ENCODE measurements around the gene TEN1.

Gene TEN1

GRCh38 chr17:75979705-75980187 is 706 bp downstream of the TEN1 start:
- DNase-seq: no peak

DNA sequence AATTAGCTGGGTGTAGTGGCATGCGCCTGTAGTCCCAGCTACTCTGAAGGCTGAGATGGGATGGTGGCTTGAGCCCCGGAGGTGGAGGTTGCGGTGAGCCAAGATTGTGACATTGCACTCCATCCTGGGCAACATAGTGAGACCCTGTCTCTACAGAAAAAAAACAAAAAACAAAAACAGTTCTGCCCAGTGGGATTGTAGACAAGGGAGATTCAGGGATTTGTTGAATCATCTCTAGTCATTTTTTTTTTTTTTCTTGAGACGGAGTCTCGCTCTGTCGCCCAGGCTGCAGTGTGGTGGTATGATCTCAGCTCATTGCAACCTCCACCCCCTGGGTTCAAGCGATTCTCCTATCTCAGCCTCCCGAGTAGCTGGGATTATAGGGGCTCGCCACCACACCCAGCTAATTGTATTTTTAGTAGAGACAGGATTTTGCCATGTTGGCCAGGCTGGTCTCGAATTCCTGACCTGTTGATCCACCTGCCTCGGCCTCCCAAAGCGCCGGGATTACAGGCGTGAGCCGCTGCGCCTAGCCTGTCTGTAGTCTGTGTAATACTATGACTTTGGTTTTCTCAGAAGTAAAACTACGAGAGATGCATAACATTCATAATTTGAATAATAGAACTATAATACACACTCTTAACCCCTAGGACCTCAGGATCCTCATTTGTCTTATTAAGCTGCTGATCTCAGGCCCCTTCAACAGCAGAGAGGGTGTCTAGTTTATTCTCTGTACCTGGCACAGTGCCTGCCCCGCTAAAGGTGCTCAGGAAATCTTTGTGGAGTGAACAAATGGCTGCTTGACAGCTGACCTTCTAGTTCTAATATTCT is 1.4 kb downstream of the TEN1 start:
- no peak for DNase-seq

DNA sequence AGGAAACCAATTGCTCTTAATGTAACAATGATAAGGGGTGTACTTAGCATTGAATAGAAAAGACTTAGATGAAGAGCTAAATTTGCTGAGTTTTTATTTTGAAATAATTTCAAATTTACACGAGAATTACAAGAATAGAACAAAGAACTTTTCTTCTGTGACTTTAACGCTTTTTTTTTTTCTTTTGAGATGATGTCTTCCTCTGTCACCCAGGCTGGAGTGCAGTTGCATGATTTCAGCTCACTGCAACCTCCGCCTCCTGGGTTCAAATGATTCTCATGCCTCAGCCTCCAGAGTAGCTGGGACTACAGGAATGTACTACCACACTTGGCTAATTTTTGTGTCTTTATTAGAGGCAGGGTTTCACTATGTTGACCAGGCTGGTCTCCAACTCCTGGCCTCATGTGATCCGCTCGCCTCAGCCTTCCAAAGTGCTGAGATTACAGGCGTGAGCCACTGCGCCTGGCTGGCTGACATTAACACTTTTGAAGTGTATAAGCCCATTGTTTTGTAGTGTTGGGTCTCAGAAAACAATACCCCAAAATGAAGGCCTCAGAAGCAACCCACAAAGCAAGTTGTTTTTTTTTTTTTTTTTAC is 2.1 kb downstream of the TEN1 start:
- DNase-seq: no peak

DNA sequence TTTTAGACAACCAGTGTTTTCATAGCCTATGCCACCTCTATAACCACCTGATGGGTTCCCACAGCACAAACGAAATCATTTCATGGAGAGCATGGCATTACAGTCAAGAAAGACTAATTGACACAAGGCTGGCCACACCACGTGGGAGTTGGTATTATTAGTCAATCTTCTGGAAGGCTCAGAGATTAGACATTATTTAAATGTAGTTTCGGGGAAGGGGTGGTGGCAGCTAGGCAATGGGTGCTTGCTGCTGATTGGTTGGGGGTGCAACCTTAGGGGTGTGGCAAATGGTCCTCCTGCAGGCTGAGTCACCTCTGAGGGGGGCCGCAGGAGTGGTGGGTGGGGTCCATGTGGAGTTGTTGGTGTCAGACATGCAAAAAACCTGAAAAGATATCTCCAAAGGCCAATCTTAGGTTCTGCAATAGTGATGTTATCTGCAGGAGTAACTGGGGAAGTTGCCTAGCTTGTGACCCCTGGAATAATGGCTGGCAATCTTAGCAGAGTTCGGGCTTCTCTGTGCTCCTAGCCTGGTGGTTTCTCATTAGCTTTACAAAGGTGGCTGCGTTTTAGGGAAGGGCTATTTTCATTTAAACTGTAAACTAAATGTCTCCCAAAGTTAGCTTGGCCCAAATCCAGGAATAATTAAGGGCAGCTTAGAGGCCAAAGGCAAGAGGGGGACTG is 4.6 kb downstream of the TEN1 start:
- DNase-seq: no peak

DNA sequence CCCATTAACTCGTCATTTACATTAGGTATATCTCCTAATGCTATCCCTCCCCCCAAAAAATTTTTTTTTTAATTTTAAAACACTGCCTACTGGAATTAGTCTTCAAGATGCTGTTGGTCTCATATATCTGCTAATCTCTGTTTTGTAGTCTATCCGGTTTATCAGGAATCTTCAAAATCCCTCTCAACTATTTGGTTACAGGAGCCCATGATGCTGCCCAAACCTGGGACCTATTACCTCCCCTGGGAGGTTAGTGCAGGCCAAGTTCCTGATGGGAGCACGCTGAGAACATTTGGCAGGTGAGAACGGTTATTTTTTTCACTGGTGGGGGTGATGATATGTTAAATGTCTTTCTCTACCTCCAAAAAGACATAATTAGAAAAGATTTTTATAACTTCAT is 6.9 kb downstream of the TEN1 start:
- no peak for DNase-seq

- no peak for DNase-seq
Measured at GRCh38 chr17:75987041-75987440, 8.0 kb downstream of the TEN1 start.

- no peak for DNase-seq
Measured at GRCh38 chr17:75991396-75991795, 12.4 kb downstream of the TEN1 start.

DNA sequence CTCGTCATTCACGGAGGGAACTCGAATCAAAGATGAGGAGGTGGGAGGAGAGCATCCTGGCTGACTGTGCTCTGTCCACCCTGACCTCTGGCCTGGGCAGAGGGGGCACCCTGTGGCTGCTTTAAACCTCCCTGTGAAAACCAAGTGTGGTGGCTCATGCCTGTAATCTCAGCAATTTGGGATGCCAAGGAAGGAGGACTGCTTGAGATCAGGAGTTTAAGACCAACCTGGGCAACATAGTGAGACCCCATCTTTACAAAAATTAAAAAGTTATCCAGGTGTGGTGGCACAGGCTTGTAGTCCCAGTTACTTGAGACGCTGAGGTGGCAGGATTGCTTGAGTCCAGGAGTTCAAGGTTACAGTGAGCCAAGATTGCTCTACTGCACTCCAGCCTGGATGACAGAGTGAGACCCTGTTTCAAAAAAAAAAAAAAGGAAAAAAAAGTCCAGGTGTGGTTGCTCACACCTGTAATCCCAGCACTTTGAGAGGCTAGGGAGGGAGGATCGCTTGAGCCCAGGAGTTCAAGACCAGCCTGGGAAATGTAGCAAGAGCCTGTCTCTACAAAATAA is 15.8 kb downstream of the TEN1 start:
- DNase-seq: no peak

- DNase-seq: no peak
Measured at GRCh38 chr17:75995385-75995925, 16.4 kb downstream of the TEN1 start.

DNA sequence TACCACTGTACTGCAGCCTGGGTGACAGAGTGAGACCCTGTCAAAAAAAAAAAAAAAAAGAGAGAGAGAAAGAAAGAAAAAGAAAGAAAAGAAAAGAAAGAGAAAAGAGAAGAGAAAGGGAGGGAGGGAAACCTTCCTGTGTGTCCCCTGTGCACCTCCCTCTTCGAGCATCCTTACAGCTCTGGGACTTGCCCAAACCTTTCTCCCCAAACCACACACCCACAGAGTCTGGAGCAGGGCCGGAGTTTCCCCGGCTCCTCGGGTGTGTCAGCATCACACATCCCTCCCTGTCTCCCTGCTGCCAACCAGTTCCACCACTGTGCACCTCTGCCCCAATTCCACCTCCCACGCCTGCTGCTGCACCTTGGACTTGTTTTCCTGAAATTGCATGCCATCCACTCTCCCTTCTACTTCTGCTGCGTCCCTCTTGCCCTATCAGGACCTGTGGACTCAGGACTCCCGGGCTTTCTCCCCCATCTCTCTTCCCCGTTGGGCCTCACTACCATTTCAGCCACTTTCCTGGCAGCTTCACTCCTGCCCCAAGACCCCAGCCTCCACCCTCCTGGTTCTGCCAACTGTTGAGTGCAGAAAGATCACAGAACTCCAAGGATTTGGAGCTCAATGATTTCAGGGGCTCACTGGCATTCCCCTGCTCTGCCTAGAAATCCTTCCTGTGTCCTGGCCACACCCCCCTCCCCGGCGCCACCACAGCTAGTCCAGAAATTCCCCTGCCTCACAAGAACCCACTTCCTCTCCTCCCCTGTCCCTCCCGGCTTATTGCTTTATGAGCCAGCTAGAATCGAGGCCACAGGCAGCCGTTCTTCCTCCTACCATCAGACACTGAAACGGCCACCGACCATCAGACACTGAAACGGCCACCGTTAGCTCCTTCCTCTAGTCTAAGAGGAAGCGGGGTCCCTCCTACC is 17.9 kb downstream of the TEN1 start:
- peak; percentile 38 to 51 for DNase-seq

DNA sequence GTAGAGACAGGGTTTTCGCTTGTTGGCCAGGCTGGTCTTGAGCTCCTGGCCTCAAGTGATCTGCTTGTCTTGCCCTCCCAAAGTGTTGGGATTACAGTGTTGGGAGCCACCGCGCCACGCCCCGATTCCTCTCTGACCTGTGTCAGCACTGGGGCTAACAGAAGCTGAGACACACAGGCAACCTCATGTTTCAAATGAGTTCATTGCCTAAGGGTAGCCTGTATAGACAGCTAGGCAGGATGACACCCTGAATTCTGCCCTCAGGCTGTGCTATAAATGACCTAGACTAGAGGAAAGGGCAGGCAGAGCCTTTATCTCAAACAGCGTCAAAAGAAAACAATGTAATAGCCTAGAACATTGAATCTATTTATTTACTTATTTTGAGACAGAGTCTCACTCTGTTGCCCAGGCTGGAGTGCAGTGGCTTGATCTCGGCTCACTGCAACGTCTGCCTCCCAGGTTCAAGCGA is 19.3 kb downstream of the TEN1 start:
- no peak for DNase-seq

- DNase-seq: peak; percentile 41 to 57
Measured at GRCh38 chr17:76000016-76000754, 21.1 kb downstream of the TEN1 start.

DNA sequence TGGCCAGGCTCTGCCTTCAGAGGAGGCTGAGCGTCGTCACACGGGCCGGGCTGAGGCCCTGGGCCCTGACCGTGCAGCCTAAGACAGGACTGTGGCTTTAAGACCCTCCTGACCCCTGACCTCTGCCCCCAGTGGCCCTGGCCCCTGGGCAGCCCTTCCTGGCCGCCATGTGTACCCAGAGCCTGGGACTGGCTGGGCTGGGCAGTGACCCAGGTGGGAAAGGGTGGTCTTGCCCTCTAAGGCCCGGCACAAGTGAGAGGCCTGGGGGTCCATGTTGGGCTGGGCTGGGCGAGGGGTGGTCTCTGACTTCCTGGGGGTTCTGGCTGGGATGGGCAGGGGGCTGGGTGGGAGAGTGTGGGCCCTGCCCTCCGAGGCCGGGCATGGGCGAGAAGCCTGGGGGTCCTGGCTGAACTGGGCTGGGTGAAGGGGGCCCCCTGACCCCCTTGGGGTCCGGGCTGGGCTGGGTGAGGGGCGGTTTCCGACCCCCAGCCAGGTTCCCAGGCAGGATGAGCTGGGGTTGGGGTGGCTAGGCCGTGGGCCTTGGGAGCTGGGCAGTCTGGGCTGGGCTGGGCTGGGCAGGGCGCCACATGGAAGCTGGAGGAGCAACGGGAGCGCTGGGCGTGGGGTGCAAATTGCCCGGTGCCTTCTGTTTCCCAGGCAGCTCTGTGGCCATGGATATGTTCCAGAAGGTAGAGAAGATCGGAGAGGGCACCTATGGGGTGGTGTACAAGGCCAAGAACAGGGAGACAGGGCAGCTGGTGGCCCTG is 21.9 kb downstream of the TEN1 start, which contains the start of gene CDK3:
TSS of gene CDK3 (plus strand) at position 101 of the 767 bp plus-strand sequence. CDS start at position 672, 571 bp downstream.
- DNase-seq: no peak

GRCh38 chr17:76002100-76002499 is 23.1 kb downstream of the TEN1 start:
- no peak for DNase-seq

DNA sequence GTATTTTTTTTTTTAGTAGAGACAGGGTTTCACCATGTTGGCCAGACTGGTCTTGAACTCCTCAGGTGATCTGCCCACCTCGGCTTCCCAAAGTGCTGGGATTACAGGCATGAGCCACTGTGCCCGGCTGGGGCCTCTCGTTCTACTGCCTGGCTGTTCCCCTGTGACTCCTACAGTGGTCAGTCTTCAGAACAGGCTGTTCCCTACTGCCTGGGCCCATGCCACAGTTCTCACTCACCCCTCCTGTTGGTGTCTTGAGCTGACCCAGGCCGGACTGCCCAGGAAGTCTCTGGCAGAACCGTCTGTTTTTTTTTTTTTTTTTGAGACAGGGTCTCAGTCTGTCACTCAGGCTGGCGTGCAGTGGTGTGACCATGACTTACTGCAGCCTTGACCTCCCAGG is 24.9 kb downstream of the TEN1 start:
- DNase-seq: no peak

- DNase-seq: no peak
Measured at GRCh38 chr17:76004750-76005262, 25.8 kb downstream of the TEN1 start.

DNA sequence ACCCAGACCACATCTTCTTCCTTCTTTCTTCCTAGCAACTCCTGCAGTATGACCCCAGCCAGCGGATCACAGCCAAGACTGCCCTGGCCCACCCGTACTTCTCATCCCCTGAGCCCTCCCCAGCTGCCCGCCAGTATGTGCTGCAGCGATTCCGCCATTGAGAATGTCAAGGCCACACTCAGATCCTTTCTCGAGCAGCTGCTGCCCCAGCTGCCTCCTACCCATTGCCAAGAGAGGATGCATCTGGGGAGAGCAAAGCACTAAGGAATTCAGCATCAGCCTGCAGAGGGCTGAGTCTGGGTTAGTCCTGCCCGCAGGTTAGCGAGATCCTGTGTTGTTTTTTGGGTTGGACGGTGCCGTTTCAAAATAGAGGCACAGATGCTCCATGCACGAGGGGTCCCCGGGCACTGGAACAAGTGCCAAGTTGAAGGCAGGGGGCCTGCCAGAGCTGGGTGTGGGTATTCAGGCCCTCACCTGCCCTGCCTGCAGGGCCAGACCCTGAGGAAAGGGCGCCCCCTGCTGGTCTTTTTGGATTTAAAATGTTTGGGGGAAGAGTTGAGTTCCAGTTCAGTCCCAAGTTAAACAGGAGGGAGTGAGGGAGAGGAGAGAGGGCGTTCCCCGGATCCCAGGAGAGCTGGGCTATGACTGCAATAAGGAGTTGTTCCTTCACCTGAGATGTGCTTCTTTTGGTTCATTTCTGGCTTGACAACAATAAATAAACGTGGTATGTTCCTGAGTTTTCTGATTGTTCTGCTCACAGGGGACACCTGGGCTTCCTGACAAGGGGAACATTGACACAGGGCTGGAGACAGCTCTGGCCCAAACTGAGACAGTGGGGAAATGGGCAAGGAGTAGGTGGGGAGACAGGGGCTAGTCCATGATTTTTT is 26.5 kb downstream of the TEN1 start:
- DNase-seq: peak; percentile 68 to 79

DNA sequence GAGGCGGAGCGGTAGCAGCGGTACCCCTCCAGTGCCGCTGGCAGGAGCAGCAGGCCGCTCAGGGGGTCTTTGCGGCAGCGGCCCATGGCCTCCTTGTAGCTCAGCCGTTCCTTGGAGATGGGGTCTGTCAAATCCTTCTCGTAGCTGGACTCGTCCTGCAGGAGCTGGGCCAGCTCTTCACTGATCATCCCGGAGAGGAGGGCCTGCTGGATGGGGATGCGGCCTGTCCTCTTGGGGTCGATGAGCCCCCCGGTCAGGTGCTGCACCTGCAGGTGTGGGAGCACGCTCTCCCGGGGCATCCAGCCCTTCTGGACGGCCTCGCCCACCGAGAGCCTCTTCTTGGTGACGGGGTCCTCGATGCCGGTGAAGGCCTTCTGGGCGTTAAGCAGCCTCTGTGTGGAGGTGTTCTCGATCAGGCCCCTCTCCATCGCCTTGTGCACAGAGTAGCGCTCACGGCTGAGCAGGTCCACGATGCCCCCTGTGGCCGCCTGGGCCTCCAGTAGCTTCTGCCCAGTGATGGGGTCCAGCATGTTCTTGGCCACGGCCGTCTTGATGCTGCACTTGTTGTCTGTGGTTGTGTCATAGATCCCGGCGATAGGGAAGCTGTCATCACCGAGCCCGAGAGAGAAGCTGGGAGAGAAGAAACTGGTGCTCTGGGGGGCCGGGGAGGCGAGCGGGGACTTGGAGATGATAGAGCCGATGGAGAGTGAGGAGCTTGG is 28.2 kb downstream of the TEN1 start:
- no peak for DNase-seq

All from CD4-positive, alpha-beta T cell treated with Interleukin-1 beta for 1 hour (primary cell).